Naive thymus-derived CD4-positive, alpha-beta T cell (primary cell): ENCODE data around the gene AKT3. TPM values are rescaled to one million over a fixed set of nuclear protein-coding genes. Genes with fewer than 3 reads are reported as not detected.

Experiments
- ATAC-seq: fragments of 150-1000 bp; cut with Tn5 transposase; 2 replicates; pipeline ENCODE4 v1.10.0; 2021; ENCODE audit warnings: mild to moderate bottlenecking, moderate library complexity
- CTCF ChIA-PET: fragments of 350-600 bp; sonication (Branson Sonifier 250); formaldehyde crosslinking; loops from one replicate; lab custom pipeline; 2021; ENCODE audit warnings: antibody characterized with exemption; lab: Charles Lee
- POLR2A ChIA-PET: fragments of 350-600 bp; sonication (Branson Sonifier 250); formaldehyde crosslinking; loops from one replicate; lab custom pipeline; 2021; ENCODE audit warnings: antibody characterized with exemption, inconsistent platforms; lab: Charles Lee
- DNase-seq, 9 donors: peaks; one replicate each; pipeline versions ENCODE4 v3.0.0 to v3.0.0-alpha.2; 2020 to 2022; ENCODE audit warnings: mixed read lengths in 1 of 9
- H3K27ac ChIP-seq: one replicate; pipeline ENCODE4 v1.7.0; 2013; ENCODE audit warnings: mild to moderate bottlenecking, low read depth, low read length, moderate library complexity
- H3K27me3 ChIP-seq, 2 donors: one replicate each; pipeline ENCODE4 v1.7.0; 2013; ENCODE audit warnings: low read length in 2 of 2, mild to moderate bottlenecking in 2 of 2, moderate library complexity in 2 of 2; ENCODE audit not compliant: control insufficient read depth in 2 of 2, insufficient read depth in 2 of 2
- H3K36me3 ChIP-seq, 3 experiments: 1 replicate in 2 of 3; 2 replicates in 1 of 3; pipeline ENCODE4 v1.7.0; 2013; ENCODE audit warnings: low read length in 3 of 3, mild to moderate bottlenecking in 3 of 3, moderate library complexity in 1 of 3; ENCODE audit not compliant: insufficient read depth in 3 of 3, control insufficient read depth in 2 of 3
- H3K4me1 ChIP-seq, 2 donors: one replicate each; pipeline ENCODE4 v1.7.0; 2013; ENCODE audit warnings: low read length in 2 of 2, mild to moderate bottlenecking in 2 of 2, moderate library complexity in 1 of 2; ENCODE audit not compliant: control insufficient read depth in 2 of 2, insufficient read depth in 2 of 2
- H3K4me3 ChIP-seq: 2 replicates; pipeline ENCODE4 v1.7.0; 2013; ENCODE audit warnings: mild to moderate bottlenecking, low read length
- H3K9me3 ChIP-seq, 3 experiments: 1 replicate in 2 of 3; 2 replicates in 1 of 3; pipeline ENCODE4 v1.7.0; 2013; ENCODE audit warnings: low read length in 3 of 3; ENCODE audit not compliant: control insufficient read depth in 2 of 3
- H3K27ac Mint-ChIP-seq, 9 donors: one replicate each; pipeline ENCODE4 v1.8.0; 2020 to 2022; ENCODE audit warnings: mixed read lengths in 9 of 9, mild to moderate bottlenecking in 8 of 9, moderate library complexity in 5 of 9, inconsistent platforms in 2 of 9
- H3K27me3 Mint-ChIP-seq, 5 donors: one replicate each; pipeline ENCODE4 v1.8.0; 2021 to 2022; ENCODE audit warnings: mixed read lengths in 5 of 5, mild to moderate bottlenecking in 1 of 5
- H3K36me3 Mint-ChIP-seq, 5 donors: one replicate each; pipeline ENCODE4 v1.8.0; 2020 to 2022; ENCODE audit warnings: mixed read lengths in 5 of 5, mild to moderate bottlenecking in 3 of 5, inconsistent platforms in 1 of 5
- H3K4me1 Mint-ChIP-seq, 7 donors: one replicate each; pipeline ENCODE4 v1.8.0; 2020 to 2022; ENCODE audit warnings: mixed read lengths in 7 of 7, mild to moderate bottlenecking in 3 of 7, inconsistent platforms in 1 of 7
- H3K4me3 Mint-ChIP-seq, 10 donors: one replicate each; pipeline ENCODE4 v1.8.0; 2020 to 2022; ENCODE audit warnings: mild to moderate bottlenecking in 10 of 10, mixed read lengths in 10 of 10, moderate library complexity in 6 of 10, inconsistent platforms in 2 of 10
- H3K9me3 Mint-ChIP-seq, 11 donors: one replicate each; pipeline ENCODE4 v1.8.0; 2020 to 2022; ENCODE audit warnings: mixed read lengths in 11 of 11, mild to moderate bottlenecking in 4 of 11, inconsistent platforms in 1 of 11, moderate library complexity in 1 of 11
- intact Hi-C, 2 donors: fragments of 100-400 bp; cut with micrococcal nuclease; formaldehyde crosslinking; loops; one replicate each; pipeline ENCODE4 v1.15.1; 2023
- polyA plus RNA-seq, 2 donors: library from polyadenylated mRNA; unstranded; fragments of 300-500 nt; fragmentation: Illumina TruSeq; gene quantifications; one replicate each; pipeline ENCODE4 v1.2.3, GENCODE V29; 2021
- total RNA-seq, 6 experiments: library from RNA in 5 of 6; stranded (reverse) in 5 of 6; gene quantifications; 1 replicate in 5 of 6; 2 replicates in 1 of 6; pipeline ENCODE4 v1.2.3 and lab custom pipeline; 2021 to 2026

The AKT3 gene
- total and polyA plus RNA-seq, 7 experiments from 2014 or later = 1.6 to 123 (median 69.4) TPM

DNA sequence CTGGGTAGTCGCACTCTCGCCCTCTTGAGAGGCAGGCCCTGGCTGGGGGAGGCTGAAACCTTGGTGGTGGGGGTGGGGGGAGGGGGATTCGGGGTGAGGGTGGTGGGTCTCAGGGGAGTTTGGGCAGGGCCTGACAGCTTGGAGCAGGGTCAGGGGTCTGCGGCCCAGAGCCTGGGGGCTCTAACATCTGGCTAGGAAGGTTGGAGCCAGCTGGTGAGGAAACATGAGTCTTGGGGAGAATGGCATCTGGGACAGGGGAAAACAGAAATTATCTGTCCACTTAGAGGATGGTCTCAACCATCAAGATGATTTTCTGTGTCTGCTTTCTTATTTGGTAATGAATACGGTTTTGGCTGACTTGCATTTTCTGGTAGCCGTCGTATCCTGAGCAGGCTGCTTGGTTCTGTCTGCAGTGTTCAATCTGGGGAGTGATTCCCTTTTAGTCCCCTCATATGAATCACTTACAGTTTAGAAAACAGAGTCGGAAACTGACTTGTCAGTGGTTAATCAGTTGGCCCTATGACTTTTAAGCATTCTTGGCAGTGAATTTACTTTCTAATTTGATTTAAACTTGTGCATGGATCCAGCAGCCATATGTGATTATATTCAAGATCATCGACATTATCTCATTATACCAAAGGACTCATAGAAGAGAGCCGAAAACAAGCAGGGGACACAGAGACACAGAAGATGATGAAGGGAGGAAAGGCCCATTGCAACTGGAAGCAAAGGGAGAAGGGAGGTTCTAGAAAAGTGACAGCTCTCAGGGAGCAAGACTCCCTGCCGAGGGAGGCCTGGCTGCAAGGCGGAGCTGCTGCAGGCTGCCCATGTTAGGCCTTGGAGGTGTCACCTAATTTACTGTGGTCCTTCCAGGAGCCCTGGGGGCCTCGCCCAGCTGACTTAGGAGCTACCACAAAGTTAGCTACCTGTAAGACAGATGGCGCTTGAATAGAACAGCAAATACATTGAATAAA is 356.6 kb downstream of the AKT3 start:
- Mint-ChIP-seq H3K4me3 (no peak overlapping the region), H3K27ac (peak overlapping the region in 6 of 9 donors; percentile 8 to 83 (median 39)), H3K27me3 (no peaks in the 10 kb centered on the region), H3K36me3 (peaks cover 0 to 39% (median 13%) of the 10 kb centered on the region in 5 donors), H3K4me1 (peaks cover 0 to 8% (median 4%) of the 10 kb centered on the region in 7 donors), H3K9me3 (no peaks in the 10 kb centered on the region)
- ATAC-seq (no peak), DNase-seq (no peak)
- H3K9me3 ChIP-seq = no peaks in the 10 kb centered on the region
- no peaks in the 10 kb centered on the region for H3K4me1 ChIP-seq
- H3K4me3 ChIP-seq = no peak overlapping the region
- intact Hi-C loops = no loop called here
- H3K36me3 ChIP-seq = peaks cover 0 to 8% (median 0%) of the 10 kb centered on the region in 3 experiments
- H3K27me3 ChIP-seq = no peaks in the 10 kb centered on the region
- no peak overlapping the region for H3K27ac ChIP-seq
- ChIA-PET CTCF (no interaction called here), POLR2A (no interaction called here)

DNA sequence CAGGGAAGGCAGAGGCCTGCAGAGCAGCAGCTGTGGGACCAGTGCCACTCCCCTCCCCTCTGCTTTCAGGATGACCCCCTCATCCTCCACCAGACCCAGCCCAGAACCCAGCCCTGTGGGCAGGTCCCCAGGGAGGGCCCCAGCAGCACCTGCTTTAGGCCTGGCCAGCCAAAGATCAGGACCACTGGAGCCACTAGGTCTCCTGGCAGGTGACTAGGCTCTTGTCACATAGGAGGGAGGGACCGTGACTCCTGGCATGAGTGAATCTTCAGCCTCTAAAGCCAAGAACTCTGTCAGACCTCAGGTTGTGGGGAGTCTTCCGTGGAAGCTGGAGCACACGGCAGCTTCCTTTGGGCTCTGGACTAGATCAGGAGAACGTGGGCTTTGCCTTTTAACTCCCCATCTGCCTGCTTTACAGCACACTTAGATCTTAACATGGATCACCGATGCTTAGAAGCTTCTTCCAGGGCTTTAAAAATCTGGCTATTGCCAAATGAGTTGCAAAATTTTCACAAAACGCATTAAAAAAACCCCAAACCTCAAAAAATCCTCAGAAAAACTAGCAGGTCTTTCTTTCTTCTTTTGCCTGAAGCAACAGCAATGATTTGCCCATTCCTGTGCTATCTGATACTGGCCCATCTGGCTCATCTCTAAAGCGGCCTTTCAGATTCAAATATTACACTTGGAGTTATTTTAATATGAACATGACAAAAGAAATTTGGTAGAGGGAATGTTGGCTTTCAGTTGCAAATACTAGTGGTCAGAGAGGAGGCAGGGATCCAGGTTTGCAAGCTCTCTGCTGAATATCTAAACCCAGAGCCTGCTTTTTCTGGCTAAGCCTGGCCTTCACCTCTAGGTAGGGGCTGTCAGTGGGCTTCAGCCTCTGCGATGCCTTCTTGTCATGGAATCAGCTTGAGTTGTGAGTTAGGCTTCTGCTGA is 359.0 kb downstream of the AKT3 start:
- Histone ChIP-seq H3K36me3 (peaks cover 0 to 8% (median 0%) of the 10 kb centered on the region in 3 experiments), H3K4me1 (no peaks in the 10 kb centered on the region), H3K4me3 (no peak overlapping the region), H3K9me3 (no peaks in the 10 kb centered on the region), H3K27me3 (no peaks in the 10 kb centered on the region), H3K27ac (no peak overlapping the region)
- POLR2A ChIA-PET = no interaction called here
- DNase-seq (no peak), ATAC-seq (no peak)
- Mint-ChIP-seq H3K9me3 (no peaks in the 10 kb centered on the region), H3K36me3 (peaks cover 0 to 31% (median 6%) of the 10 kb centered on the region in 5 donors), H3K27me3 (no peaks in the 10 kb centered on the region), H3K4me1 (peaks cover 0 to 6% (median 0%) of the 10 kb centered on the region in 7 donors), H3K27ac (peak overlapping the region in 2 of 9 donors; percentile 1 to 65), H3K4me3 (no peak overlapping the region)
- intact Hi-C loops = no loop called here
- CTCF ChIA-PET = no interaction called here

- intact Hi-C loops = no loop called here
- Mint-ChIP-seq H3K4me1 (peaks cover 0 to 4% (median 0%) of the 10 kb centered on the region in 7 donors), H3K9me3 (no peaks in the 10 kb centered on the region), H3K4me3 (no peak overlapping the region), H3K27me3 (no peaks in the 10 kb centered on the region), H3K36me3 (peaks cover 0 to 28% (median 3%) of the 10 kb centered on the region in 5 donors), H3K27ac (peak overlapping the region in 1 of 9 donors; percentile 51)
- H3K27ac ChIP-seq = no peak overlapping the region
- peaks cover 0 to 8% (median 0%) of the 10 kb centered on the region in 3 experiments for H3K36me3 ChIP-seq
- ATAC-seq (no peak), DNase-seq (no peak)
- ChIA-PET POLR2A (no interaction called here), CTCF (no interaction called here)
- H3K27me3 ChIP-seq = no peaks in the 10 kb centered on the region
- H3K4me1 ChIP-seq = no peaks in the 10 kb centered on the region
- H3K9me3 ChIP-seq = no peaks in the 10 kb centered on the region
- no peak overlapping the region for H3K4me3 ChIP-seq
Observed at GRCh38 chr1:243489681-243490546, 360.1 kb downstream of the AKT3 start.

- Histone ChIP-seq H3K27ac (no peak overlapping the region), H3K27me3 (no peaks in the 10 kb centered on the region), H3K4me3 (no peak overlapping the region), H3K4me1 (no peaks in the 10 kb centered on the region), H3K36me3 (peaks cover 0 to 8% (median 0%) of the 10 kb centered on the region in 3 experiments), H3K9me3 (no peaks in the 10 kb centered on the region)
- DNase-seq (no peak), ATAC-seq (no peak)
- H3K27me3 Mint-ChIP-seq = no peaks in the 10 kb centered on the region
- peaks cover 0 to 4% (median 0%) of the 10 kb centered on the region in 7 donors for H3K4me1 Mint-ChIP-seq
- H3K27ac Mint-ChIP-seq = peak overlapping the region in 1 of 9 donors; percentile 48
- intact Hi-C loops = no loop called here
- no peaks in the 10 kb centered on the region for H3K9me3 Mint-ChIP-seq
- no peak overlapping the region for H3K4me3 Mint-ChIP-seq
- CTCF ChIA-PET = no interaction called here
- H3K36me3 Mint-ChIP-seq = peaks cover 0 to 21% (median 2%) of the 10 kb centered on the region in 5 donors
- POLR2A ChIA-PET = no interaction called here
Observed at GRCh38 chr1:243489158-243489527, 360.9 kb downstream of the AKT3 start.

GRCh38 chr1:243488459-243489157 is 361.4 kb downstream of the AKT3 start:
- peak overlapping the region in 1 of 9 donors; percentile 48 for H3K27ac Mint-ChIP-seq
- Histone ChIP-seq H3K36me3 (peaks cover 0 to 8% (median 0%) of the 10 kb centered on the region in 3 experiments), H3K27me3 (no peaks in the 10 kb centered on the region), H3K4me1 (no peaks in the 10 kb centered on the region), H3K27ac (no peak overlapping the region), H3K4me3 (no peak overlapping the region), H3K9me3 (no peaks in the 10 kb centered on the region)
- POLR2A ChIA-PET = no interaction called here
- CTCF ChIA-PET = no interaction called here
- ATAC-seq (no peak), DNase-seq (no peak)
- peaks cover 0 to 20% (median 1%) of the 10 kb centered on the region in 5 donors for H3K36me3 Mint-ChIP-seq
- H3K4me1 Mint-ChIP-seq = peaks cover 0 to 9% (median 3%) of the 10 kb centered on the region in 7 donors
- intact Hi-C loops = no loop called here
- H3K27me3 Mint-ChIP-seq = peaks cover 0 to 5% (median 0%) of the 10 kb centered on the region in 5 donors
- H3K9me3 Mint-ChIP-seq = no peaks in the 10 kb centered on the region
- H3K4me3 Mint-ChIP-seq = no peak overlapping the region
